MM.1S (cell line): ENCODE results near the gene PPP2R3B.

Experiments
- EZH2 ChIP-seq: fragments of 300-600 bp; sonication (generic); optimal IDR thresholded peaks from 2 replicates; pipeline ENCODE3; 2017; ENCODE audit warnings: low read depth, mild to moderate bottlenecking, antibody characterized with exemption, low read length, mixed read lengths
- EZH2phosphoT487 ChIP-seq: fragments of 300-600 bp; sonication (generic); IDR thresholded peaks from 2 replicates; pipeline ENCODE4 v1.6.1; 2018; ENCODE audit warnings: antibody characterized with exemption, low read length
- TF ChIP-seq, protein P1 (sequence below): fragments of 300-600 bp; sonication (generic); IDR thresholded peaks from 2 replicates; pipeline ENCODE4 v1.5.1; 2016; ENCODE audit warnings: antibody characterized with exemption, low read length, mixed read lengths

- TF ChIP-seq, protein P1, sequence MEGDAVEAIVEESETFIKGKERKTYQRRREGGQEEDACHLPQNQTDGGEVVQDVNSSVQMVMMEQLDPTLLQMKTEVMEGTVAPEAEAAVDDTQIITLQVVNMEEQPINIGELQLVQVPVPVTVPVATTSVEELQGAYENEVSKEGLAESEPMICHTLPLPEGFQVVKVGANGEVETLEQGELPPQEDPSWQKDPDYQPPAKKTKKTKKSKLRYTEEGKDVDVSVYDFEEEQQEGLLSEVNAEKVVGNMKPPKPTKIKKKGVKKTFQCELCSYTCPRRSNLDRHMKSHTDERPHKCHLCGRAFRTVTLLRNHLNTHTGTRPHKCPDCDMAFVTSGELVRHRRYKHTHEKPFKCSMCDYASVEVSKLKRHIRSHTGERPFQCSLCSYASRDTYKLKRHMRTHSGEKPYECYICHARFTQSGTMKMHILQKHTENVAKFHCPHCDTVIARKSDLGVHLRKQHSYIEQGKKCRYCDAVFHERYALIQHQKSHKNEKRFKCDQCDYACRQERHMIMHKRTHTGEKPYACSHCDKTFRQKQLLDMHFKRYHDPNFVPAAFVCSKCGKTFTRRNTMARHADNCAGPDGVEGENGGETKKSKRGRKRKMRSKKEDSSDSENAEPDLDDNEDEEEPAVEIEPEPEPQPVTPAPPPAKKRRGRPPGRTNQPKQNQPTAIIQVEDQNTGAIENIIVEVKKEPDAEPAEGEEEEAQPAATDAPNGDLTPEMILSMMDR: no peak
- no peak for TF ChIP-seq EZH2
- no peak for TF ChIP-seq EZH2phosphoT487
Observed at GRCh38 chrX:372856-373640, 13.7 kb downstream of the PPP2R3B start.
